ENCODE results near the gene RPS18.
A peak's percentile ranks its signal among the peaks of the same experiment; 100 is the strongest.

RPS18 gene

GRCh38 chr6:33292996-33293682 is 21.3 kb downstream of the RPS18 start:
- DNase-seq = no peak

GRCh38 chr6:33294086-33294823 is 22.4 kb downstream of the RPS18 start:
- no peak for DNase-seq

- DNase-seq = no peak
Measured at GRCh38 chr6:33295621-33296369, 23.9 kb downstream of the RPS18 start.

GRCh38 chr6:33296797-33297405 is 25.0 kb downstream of the RPS18 start:
- DNase-seq = no peak

- peak; percentile 40 for DNase-seq
Measured at GRCh38 chr6:33297406-33297955, 25.6 kb downstream of the RPS18 start.

- DNase-seq = peak; percentile 93
Measured at GRCh38 chr6:33297956-33298772, 26.3 kb downstream of the RPS18 start.

GRCh38 chr6:33298773-33299236 is 26.9 kb downstream of the RPS18 start, which contains the start of gene RGL2:
Gene RGL2, minus strand, starts transcription at chr6:33298942. Its CDS starts 332 bp downstream, at chr6:33298610.
- peak; percentile 72 for DNase-seq

GRCh38 chr6:33299237-33299944 is 27.5 kb downstream of the RPS18 start:
- peak; percentile 95 for DNase-seq

GRCh38 chr6:33301877-33302276 is 30.0 kb downstream of the RPS18 start:
- DNase-seq = no peak

GRCh38 chr6:33304216-33304615 is 32.3 kb downstream of the RPS18 start:
- DNase-seq = no peak

- DNase-seq = no peak
Measured at GRCh38 chr6:33305052-33305451, 33.2 kb downstream of the RPS18 start.

- no peak for DNase-seq
Measured at GRCh38 chr6:33306356-33306755, 34.5 kb downstream of the RPS18 start.

GRCh38 chr6:33312361-33313104 is 40.7 kb downstream of the RPS18 start:
- peak; percentile 69 for DNase-seq

GRCh38 chr6:33313105-33313708 is 41.3 kb downstream of the RPS18 start:
- peak; percentile 47 for DNase-seq

GRCh38 chr6:33313709-33314514 is 42.0 kb downstream of the RPS18 start, which contains the start of gene TAPBP:
Gene TAPBP, minus strand, starts transcription at chr6:33314078. Its CDS starts 37 bp downstream, at chr6:33314041.
- peak; percentile 79 for DNase-seq

- peak; percentile 85 for DNase-seq
Measured at GRCh38 chr6:33314515-33314942, 42.7 kb downstream of the RPS18 start.

GRCh38 chr6:33314943-33315792 is 43.3 kb downstream of the RPS18 start:
- peak; percentile 32 for DNase-seq
